K562 (cell line): ENCODE measurements around the gene GMDS.

Experiments used
- CBX1 ChIP-seq: sonication (generic); IDR thresholded peaks from 2 replicates; pipeline ENCODE4 v1.6.1; 2016; ENCODE audit warnings: antibody characterized with exemption, low read depth, mild to moderate bottlenecking
- CEBPG ChIP-seq, 3 experiments: fragments of 200-800 bp in 1 of 3; sonication (Bioruptor generic) in 1 of 3; sonication (generic) in 1 of 3; formaldehyde crosslinking in 1 of 3; IDR thresholded peaks in 2 of 3; conservative IDR thresholded peaks in 1 of 3; 2 replicates each; pipeline versions ENCODE4 v1.6.1 to v1.8.0; 2016 to 2022; ENCODE audit warnings: missing compliant biosample characterization in 2 of 3, missing genetic modification characterization in 2 of 3, mild to moderate bottlenecking in 1 of 3, missing genetic modification reagents in 1 of 3
- CHAMP1 ChIP-seq: fragments of 450-650 bp; IDR thresholded peaks from 2 replicates; pipeline ENCODE4 v1.6.1; 2016; ENCODE audit warnings: mild to moderate bottlenecking
- CTCF ChIP-seq, 3 experiments: IDR thresholded peaks in 2 of 3; conservative IDR thresholded peaks in 1 of 3; 2 replicates each; pipeline ENCODE4 v1.5.1; 2011 to 2012; ENCODE audit warnings: low read length in 3 of 3, mild to moderate bottlenecking in 3 of 3, control low read depth in 2 of 3, improper control_type of control experiment in 1 of 3, inconsistent platforms in 1 of 3, low read depth in 1 of 3, mixed read lengths in 1 of 3, moderate library complexity in 1 of 3; ENCODE audit not compliant: insufficient read depth in 2 of 3
- E4F1 ChIP-seq: fragments of 250-450 bp; sonication (Bioruptor Pico); IDR thresholded peaks from 2 replicates; pipeline ENCODE4 v1.5.0; 2021; ENCODE audit warnings: mild to moderate bottlenecking, borderline replicate concordance
- ELK3 ChIP-seq: fragments of 450-650 bp; formaldehyde crosslinking; IDR thresholded peaks from 2 replicates; pipeline ENCODE4 v1.4.0; 2020; ENCODE audit warnings: mild to moderate bottlenecking
- HLTF ChIP-seq: fragments of 450-650 bp; IDR thresholded peaks from 2 replicates; pipeline ENCODE4 v1.6.1; 2016
- JUN ChIP-seq, 2 experiments: sonication (generic) in 1 of 2; formaldehyde crosslinking in 1 of 2; IDR thresholded peaks; 2 replicates each; pipeline versions ENCODE4 v1.6.1 to v1.8.0; 2012 to 2022; ENCODE audit warnings: borderline replicate concordance in 2 of 2, mild to moderate bottlenecking in 2 of 2, improper control_type of control experiment in 1 of 2, low read depth in 1 of 2, low read length in 1 of 2, missing genetic modification reagents in 1 of 2
- RAD21 ChIP-seq, 2 experiments: fragments of 250-450 bp in 1 of 2; fragments of 450-650 bp in 1 of 2; sonication (Bioruptor Pico) in 1 of 2; formaldehyde crosslinking in 1 of 2; IDR thresholded peaks in 1 of 2; conservative IDR thresholded peaks in 1 of 2; 2 replicates each; pipeline versions ENCODE4 v1.4.0 to v1.8.0; 2020 to 2022; ENCODE audit warnings: mild to moderate bottlenecking in 2 of 2, moderate library complexity in 1 of 2
- RCOR1 ChIP-seq, 2 experiments: IDR thresholded peaks; 2 replicates each; pipeline ENCODE4 v1.6.1; 2012; ENCODE audit warnings: low read depth in 2 of 2, low read length in 2 of 2, borderline replicate concordance in 1 of 2, improper control_type of control experiment in 1 of 2
- SP1 ChIP-seq: sonication (generic); formaldehyde crosslinking; IDR thresholded peaks from 2 replicates; pipeline ENCODE4 v1.8.1; 2022; ENCODE audit warnings: mild to moderate bottlenecking, missing genetic modification reagents
- SRSF1 ChIP-seq: fragments of 200-400 bp; formaldehyde crosslinking; IDR thresholded peaks from 2 replicates; pipeline ENCODE4 v1.6.1; 2017; ENCODE audit warnings: mild to moderate bottlenecking, low read depth, low read length, moderate library complexity
- ZFP36 ChIP-seq: fragments of 150-350 bp; IDR thresholded peaks from 2 replicates; pipeline ENCODE4 v1.6.1; 2018; ENCODE audit warnings: low read length, low read depth; ENCODE audit not compliant: partially characterized antibody
- ZNF175 ChIP-seq: fragments of 200-800 bp; sonication (Bioruptor generic); IDR thresholded peaks from 2 replicates; pipeline ENCODE4 v1.6.1; 2016; ENCODE audit warnings: low read depth, mild to moderate bottlenecking, missing genetic modification characterization, missing compliant biosample characterization

- TF ChIP-seq ZNF175, result no peak
- TF ChIP-seq RCOR1 (IDR thresholded peaks at IDR 0.05; ENCODE audit: borderline replicate concordance in 1 of 2, low read depth in 2 of 2, low read length in 2 of 2), result no peak
- TF ChIP-seq CEBPG (CRISPR knock-in tag; IDR thresholded peaks at IDR 0.05), result no peak
- TF ChIP-seq CEBPG (tag; conservative IDR thresholded peaks at IDR 0.05 in 1 of 2, IDR thresholded peaks at IDR 0.05 in 1 of 2), result no peak
- no peak for TF ChIP-seq ELK3 (CRISPR knock-in tag)
- no peak for TF ChIP-seq SRSF1
- no peak for TF ChIP-seq RAD21 (CRISPR knock-in tag; conservative IDR thresholded peaks at IDR 0.05 in 1 of 2, IDR thresholded peaks at IDR 0.05 in 1 of 2)
- TF ChIP-seq CBX1, result no peak
- no peak for TF ChIP-seq HLTF
- TF ChIP-seq JUN (IDR thresholded peaks at IDR 0.05; ENCODE audit: borderline replicate concordance, low read depth, low read length), result no peak
- no peak for TF ChIP-seq JUN (CRISPR knock-in tag; IDR thresholded peaks at IDR 0.05; ENCODE audit: borderline replicate concordance)
- TF ChIP-seq CTCF (IDR thresholded peaks at IDR 0.05 in 2 of 3, conservative IDR thresholded peaks at IDR 0.05 in 1 of 3; ENCODE audit: insufficient read depth in 2 of 3, low read depth in 1 of 3, low read length in 3 of 3), result no peak
- TF ChIP-seq E4F1, result no peak
- TF ChIP-seq ZFP36, result no peak
- no peak for TF ChIP-seq CHAMP1
- TF ChIP-seq SP1 (CRISPR knock-in tag), result no peak
Observed at GRCh38 chr6:1912731-1913130, 332.7 kb downstream of the GMDS start.
